GM19438 (cell line): Measurements from ENCODE around the gene SORL1.
"Not testable (repeated sequence)": the region's sequence is repeated elsewhere in the genome, so short reads cannot be mapped to it uniquely, and the experiment has no call there.

Experiments
- ATAC-seq: cut with Tn5 transposase; IDR thresholded peaks from one replicate; pipeline ENCODE4 v1.9.1; 2021; ENCODE audit warnings: low read depth; ENCODE audit not compliant: unreplicated experiment

SORL1 gene

DNA sequence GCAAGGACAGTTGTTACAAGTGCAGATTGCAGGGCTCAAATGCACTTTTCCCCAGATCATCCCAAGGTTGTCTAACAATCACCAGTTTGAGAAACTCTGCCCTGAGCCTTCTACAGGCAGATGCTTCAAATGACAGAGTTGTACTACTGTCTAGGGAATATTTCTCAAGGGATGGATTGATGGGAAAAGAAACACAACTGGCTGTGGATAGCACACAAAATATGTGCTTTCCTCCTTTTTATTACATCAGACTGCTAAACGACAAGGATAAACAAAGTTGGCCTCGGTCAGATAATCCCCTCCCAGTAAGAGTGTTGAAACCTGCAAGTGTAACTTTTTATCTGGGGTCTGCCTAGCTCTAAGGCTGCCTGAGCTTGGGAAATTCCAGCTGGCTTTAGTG, 47.3 kb downstream of the SORL1 start:
- no peak for ATAC-seq

DNA sequence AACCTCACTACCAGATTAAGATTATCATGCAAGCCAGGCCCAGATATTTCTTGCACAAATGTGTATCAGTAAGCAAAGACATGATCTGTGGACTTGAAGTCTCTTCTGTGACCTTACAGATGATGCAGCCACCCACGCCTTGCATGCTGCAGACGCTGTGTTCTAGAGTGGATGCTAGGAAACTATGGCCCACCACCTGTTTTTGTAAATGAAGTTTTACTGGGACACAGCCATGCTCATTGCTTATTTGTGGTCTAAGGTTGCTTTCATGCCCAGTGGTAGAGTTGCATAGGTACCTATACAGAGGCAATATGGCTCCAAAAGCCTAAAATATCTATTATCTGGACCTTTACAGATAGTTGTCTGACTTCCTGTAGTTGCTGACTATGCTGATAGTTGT, 48.2 kb downstream of the SORL1 start:
- no peak for ATAC-seq

DNA sequence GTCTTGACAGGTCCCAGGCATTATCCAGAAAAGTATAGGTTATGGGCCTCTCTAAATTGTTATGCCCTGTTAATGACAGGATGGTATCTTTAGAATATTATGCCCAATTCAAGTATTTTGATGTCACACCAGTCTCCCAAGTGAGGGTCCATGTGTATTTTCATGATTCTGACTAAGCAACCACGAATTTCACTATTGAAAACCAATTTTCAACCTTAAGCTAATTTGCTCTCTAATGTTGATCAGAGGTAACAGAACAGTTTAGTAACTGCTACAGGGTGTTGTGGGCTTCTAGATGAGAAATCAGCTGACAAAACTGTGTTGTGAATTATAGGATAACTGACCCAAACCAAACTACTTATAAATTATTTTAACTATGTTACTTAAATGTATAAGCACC, 48.6 kb downstream of the SORL1 start:
- ATAC-seq: no peak

DNA sequence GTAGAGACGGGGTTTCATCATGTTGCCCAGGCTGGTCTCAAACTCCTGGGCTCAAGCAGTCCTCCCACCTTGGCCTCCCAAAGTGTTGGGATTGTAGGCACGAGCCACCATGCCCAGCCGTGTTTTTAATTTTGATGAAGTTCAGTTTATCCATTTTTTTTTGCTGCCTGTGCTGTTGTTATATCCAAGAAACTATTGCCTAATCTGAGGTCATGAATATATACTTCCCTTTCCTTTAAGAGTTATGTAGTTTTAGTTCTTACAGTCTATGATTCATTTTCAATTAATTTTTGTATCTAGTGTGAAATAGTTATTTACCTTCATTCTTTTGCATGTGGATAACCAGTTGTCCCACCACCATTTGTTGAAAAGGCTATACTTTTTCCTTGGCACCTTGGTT, 50.9 kb downstream of the SORL1 start:
- ATAC-seq: no peak

DNA sequence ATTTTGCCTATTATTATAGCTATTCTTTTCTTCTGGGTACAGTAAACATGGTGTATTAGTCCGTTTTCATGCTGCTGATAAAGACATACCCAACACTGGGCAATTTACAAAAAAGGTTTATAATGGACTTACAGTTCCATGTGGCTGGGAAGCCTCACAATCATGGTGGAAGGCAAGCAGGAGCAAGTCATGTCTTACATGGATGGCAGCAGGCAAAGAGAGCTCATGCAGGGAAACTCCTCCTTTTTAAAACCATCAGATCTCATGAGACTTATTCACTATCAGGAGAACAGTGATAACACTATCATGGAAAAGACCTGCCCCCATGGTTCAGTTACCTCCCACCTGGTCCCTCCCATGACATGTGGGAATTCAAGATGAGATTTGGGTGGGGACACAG, 54.1 kb downstream of the SORL1 start:
- ATAC-seq: not testable (repeated sequence)

DNA sequence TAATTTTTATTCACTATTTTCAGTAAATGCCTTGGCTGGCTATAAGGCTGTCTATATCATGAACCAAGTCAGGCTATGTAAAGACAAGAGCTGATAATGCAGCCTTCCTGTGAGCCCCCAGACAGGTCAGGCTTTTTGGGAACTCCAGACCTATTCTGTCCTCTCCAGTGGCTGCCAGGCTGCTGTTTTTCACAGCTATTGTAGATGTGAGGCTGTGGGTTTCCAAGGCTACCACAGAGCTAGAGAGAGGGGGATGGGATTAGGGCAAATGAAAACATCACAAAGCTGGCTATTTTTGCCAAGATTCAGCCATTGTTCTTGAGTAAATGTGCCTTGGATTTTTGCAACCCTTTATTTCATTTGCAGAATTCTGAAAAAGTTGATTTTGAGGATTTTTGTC, 56.3 kb downstream of the SORL1 start:
- no peak for ATAC-seq

DNA sequence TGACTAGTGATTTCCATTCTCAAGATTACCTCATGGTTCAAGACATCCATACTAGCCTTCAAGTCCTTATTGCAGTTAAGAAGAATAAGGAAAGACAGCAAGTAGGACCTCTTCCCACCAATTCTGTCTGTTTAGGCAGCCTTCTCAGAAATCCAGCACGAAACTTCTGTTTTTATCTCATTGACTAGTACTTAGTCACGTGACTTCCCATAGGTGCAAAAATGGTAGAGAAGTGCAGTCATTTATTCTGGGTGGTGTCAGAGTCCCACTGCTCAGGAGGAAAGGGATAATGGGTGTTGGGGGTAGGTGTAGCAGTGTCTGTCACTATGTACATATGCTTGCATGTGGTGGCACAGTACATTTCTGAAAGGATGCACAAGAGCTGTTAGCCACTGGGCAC, 58.3 kb downstream of the SORL1 start:
- no peak for ATAC-seq

DNA sequence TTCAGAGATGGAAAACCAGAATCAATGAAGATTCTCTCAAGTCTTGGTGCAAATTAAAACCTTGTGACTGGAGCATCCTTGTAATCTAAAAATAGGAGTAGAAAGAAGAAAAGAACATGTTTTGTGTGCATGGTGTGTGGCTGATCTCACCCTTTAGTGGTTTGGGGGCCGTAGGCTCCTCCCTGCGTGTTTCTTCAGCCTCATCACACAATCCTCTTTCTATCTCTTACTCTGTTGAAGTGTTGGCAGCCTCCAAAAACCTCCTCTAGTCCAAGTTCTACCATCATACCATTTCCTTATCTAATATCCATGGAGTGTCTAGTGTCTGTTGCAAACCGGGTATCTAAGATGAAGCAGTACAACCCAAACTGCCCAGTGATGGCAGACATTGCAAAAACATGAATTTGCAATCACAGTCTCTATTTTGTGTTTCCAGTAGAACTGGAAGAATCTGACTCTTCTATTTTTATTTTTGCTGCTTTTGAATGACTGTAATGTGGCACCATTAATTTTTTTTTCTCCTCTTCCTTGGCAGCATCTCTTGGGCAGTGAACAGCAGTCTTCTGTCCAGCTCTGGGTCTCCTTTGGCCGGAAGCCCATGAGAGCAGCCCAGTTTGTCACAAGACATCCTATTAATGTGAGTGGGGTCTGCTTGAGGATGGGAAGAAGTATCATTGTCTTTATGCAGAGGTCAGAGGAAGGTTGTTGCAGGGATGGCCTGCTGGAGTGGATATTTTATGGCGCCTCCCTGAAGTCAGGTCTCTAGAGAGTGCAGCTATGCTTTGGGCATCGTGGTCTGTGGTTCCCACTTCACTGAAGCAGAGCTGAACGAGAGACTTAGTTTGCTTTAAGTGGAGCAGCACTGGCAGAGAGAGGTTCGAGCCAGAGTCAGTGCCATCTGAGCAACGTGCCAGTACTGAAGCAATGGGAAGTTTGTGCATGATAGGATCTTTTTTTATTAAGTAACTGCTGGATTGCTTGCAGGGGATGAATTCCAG, 60.7 kb downstream of the SORL1 start:
- ATAC-seq: no peak

DNA sequence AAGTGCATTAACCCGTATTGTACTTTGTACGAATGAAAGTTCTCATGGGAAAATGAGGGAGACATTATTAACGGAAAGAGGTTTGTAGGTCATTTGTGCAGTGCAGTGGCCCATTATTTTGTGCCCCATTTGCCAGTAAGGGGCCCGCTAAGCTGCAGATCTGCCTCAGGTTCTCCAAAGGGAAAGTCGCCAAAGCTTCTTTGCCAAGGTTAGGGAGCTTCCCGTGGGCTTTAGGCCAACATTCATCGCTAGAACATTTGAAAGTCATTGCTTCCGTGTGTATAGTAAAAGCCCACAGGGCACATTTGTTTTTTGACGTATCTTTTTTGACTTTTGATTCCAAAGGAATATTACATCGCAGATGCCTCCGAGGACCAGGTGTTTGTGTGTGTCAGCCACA, 61.7 kb downstream of the SORL1 start:
- no peak for ATAC-seq

DNA sequence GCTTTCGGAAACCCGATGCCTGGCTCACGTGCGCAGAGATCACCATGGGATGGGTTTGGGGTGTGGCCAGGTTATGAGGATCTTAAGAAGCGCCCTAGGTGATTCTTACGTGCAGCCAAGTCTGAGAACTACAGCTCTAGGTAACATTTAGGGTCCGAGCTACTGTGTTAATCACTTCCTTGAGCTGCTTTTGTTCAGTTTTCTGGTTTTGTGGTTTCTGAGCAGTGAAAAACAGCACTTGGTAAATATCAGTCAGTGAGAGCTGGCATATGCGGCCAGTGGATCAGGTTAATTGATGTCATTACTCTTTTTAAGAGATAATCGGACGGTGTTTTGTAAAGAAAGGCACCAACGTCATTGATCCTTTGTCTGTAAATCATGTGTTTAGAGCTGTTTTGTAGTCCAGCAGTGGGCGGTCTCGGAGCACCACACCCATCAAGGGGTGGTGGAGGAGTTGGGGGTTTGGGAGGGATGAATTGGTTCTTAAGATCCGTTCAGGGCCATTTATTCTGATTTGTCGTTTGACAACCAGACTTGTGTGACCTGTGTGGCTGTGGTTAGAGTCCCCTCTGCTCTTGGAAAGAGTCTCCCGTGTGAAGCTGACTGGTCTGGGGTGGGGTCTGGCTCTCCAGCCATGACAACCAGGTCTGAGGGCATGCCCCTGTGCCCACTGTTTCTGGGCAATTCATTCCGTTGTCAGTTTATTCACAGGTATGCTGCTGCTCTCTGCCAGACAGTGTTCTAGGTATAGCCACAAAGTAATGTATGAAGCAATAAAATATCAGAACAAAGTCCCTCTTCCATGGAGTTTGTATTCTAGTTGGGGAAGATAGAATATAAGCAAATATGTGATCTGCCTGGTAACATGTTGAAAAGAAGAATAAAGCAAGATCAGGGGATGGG, 62.6 kb downstream of the SORL1 start:
- ATAC-seq: no peak

DNA sequence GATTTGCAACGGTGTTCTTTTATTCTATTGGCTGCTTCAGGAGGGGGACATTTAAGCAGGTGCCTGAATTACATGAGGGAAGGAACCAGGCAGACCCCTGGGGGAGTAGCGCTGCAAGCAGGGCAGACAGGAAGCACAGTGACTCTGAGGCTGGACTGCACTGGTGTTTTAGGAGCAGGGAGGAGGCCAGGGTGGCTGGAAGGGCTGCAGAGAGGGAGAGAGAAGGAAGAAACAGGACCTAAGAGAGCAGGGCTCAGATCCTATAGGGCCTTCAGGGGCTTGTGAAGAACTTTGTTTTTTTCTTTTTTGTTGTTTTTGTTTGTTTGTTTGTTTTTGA, 63.2 kb downstream of the SORL1 start:
- no peak for ATAC-seq

DNA sequence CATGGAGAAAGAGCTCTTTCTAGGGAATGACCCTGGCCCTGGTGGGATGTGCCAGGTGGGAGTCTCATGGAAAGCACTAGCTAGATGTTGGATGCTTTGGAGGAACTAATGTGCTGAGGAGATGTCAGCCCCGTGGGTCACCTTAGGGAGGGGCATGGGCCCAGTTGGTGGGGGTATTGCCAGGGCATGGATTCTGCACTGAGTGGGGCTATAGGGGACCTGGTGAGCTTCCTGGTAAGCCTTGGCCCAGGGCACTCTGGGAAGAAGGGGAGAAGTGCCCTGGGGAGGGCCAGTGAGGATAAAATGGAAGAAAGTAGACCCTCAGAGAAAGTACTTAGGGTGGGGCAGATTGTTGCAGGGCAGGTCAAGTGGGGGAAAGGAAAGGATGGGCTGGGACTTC, 65.9 kb downstream of the SORL1 start:
- ATAC-seq: no peak

DNA sequence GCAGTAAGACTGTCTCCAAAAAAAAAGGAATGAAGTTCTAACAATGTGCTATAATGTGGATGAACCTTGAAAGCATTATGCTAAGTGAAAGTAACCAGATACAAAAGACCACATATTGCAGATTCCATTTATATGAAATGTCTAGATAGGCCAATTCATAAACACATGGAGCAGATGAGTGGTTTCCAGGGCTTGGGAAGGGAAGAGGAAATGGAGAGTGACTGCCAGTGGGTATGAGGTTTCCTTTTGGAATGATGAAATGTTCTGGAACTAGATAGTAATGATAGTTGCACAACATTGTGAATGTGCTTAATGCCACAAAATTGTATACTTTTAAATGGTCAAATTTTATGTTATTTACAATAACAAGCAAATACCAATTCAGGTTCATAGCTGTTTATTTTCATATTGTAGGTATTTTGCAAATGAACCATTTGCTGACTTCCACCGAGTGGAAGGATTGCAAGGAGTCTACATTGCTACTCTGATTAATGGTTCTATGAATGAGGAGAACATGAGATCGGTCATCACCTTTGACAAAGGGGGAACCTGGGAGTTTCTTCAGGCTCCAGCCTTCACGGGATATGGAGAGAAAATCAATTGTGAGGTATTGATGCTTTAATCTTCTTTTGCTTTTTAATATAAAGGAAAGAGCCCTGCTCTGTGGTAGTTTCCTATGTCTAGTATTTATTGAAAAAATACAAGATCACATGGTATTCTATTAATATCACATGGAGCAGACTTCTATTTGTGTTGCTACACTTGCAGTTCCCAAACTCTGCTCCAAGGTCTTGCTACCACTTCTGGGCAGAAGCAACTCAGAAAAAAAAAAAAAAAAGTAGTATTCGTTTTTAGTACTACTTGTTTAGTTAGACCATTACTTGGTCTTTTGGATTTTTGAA, 68.4 kb downstream of the SORL1 start:
- no peak for ATAC-seq

DNA sequence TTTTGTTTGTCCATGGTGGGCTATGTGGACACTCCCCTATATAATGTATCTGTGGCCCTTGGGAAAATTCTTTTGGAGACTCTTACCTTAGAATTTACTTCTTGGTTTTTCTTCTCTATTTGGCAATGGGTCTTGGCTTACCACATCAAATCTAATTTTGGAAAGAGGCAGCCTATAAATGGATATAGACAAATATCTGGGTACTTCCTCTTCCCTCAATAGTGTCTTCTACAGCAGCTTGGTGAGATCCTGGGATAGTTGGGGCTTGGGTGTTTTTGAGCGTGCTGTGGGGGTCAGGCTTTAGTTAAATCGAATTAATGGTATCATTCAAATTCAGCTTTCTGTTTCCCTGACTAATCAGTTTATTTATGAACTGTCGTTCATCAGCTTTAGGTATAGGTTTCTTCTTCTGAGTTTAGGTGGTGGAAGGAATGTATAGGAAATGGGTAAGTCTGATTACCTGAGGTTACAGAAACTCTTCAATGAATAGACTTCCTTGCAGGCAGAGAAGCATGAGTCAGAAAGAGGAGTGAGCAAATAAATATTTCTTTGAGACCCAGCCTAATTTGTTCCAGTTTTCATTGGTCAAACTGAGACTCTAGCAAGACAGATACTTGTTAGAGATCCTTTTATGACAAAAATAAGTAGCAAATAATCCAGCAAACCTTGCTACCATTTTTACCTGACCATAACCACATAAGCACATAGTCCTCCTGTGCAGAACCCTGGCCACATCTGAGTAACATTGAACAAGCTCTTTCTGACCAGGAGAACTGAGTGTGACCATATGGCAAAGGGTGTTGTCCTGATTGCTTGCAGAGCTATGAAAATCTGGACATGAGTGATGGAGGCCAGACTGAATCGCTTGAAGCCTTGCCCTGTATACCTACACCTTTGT, 69.3 kb downstream of the SORL1 start:
- no peak for ATAC-seq

DNA sequence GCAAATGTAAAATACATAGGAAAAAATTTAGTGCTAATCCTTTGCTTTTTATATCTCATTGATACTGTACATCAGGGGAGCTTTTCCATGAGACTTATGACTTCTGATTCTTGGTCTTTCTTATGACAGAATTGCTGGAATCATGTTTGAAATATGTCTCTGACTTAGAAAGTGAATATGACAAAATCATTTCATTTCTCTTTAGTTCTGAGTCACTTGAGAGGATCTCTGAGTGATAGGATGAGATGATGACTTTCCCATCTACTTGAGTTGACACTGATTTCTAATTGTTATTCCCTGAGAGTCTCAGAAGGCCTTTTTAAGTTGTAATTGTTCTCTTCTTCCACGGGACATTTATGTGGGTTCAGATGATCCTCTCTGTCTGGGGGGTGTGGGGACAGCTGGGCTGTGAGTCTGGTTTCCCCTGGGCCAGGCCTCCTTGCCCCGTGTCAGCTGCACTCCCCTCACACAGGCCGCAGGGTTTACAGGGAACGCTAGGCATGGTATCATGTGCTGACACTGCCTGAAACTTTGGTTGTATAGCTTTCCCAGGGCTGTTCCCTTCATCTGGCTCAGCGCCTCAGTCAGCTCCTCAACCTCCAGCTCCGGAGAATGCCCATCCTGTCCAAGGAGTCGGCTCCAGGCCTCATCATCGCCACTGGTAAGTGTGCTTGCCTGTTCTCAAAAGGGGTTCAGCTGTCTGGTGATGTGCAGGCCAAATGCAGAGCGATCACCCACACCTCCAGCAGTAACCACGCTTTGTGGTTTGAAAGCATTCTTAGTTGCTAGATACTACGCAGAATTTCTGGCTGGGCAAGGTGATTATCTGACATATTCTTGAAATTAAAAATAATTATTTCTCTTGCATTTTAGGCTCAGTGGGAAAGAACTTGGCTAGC, 70.2 kb downstream of the SORL1 start:
- no peak for ATAC-seq

DNA sequence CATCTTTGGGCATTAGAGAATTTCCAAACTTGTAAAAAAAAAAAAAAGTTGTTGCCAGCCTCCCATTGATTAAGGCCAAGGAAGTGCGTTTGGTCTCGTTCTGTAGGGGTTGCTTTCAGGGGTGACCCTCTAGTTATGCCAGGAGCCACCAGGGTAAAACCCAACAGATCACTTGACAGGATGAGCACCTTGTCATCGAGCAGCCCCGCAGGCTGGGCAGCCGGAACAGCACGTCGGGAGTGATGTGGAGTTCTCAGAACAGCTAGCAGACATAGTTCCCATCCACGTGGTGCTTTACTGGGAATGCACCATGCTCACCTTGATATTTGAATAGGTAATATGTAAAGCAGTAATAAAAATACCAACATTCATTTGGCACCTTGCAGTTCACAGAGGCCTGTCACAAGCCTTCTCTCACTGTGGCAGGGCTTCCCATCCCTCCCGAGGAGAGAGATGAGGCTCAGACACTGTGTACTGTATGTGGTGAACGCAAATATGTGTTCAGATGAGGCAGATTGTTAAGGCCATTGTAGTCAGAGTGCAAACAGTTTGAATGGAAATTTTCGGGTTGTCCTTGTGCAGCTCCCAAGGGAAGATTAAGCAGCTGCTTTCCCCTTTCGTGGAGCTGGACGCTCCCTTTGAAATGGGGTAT, 71.6 kb downstream of the SORL1 start:
- no peak for ATAC-seq

DNA sequence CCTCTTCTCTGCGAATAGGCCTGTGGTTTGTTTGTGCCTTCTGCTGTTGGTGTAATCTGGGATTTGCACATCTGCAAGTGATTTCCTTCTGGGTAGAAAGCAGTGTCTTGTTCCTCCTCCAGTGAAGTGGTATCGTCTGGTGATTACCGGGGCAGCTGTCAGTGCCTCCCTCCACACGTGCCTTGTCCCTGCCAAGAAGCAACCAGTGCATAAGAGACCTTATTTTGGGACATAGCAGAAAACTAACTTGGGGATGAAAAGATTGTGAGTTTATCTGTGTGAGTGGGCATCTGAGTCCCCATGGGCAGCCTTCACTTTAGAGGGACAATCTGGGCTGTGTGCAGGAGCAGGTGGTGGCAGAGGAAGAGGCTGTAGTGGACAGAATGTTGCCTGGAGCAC, 72.1 kb downstream of the SORL1 start:
- ATAC-seq: no peak

DNA sequence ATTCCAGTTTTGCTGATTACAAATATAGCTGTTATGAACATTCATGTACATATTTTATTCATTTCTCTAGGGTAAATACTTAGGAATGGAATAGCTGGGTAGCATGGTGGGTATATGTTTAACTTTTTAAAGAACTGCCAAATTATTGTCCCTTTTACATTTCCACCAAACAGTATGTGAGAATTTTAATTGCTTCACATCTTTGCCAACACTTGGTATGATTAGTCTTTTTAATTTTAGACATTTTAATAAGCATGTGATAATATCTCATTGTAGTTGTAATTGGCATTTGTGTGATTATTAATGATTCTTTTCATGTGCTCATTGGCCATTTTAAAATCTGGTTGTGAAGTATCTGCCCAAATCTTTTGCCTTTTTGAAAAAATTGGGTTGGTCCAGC, 73.3 kb downstream of the SORL1 start:
- ATAC-seq: no peak
